ENCODE measurements around the gene CCL7. TPM values are rescaled to one million over a fixed set of nuclear protein-coding genes. Genes with fewer than 3 reads are reported as not detected.

CCL7 gene
- total RNA-seq, 4 donors from 2014 or later, result not detected

GRCh38 chr17:34255841-34256240 lies 14.2 kb upstream of the CCL7 start:
- no peaks in the 10 kb centered on the region for H3K9me3 ChIP-seq
- no peak for DNase-seq (ENCODE audit: low spot score in 2 of 2)
- peak overlapping the region in 3 of 4 donors; percentile 71 to 91 (median 89) for H3K27ac ChIP-seq
- H3K27me3 ChIP-seq, result no peaks in the 10 kb centered on the region
- H3K4me3 ChIP-seq, result peak overlapping the region; percentile 14 to 51 (median 38)
- WGBS, 2 donors, result 78 to 82% methylated on average over 1 of the region's 1 CpG
- H3K36me3 ChIP-seq, result no peaks in the 10 kb centered on the region
- peaks cover 10 to 82% (median 55%) of the 10 kb centered on the region in 4 donors for H3K4me1 ChIP-seq
- TF ChIP-seq POLR2A (IDR thresholded peaks at IDR 0.05), result no peak
- TF ChIP-seq EP300 (IDR thresholded peaks at IDR 0.05), result no peak
- no peak for TF ChIP-seq CTCF (IDR thresholded peaks at IDR 0.05)

- Histone ChIP-seq H3K4me1 (peaks cover 10 to 70% (median 39%) of the 10 kb centered on the region in 4 donors), H3K27me3 (no peaks in the 10 kb centered on the region), H3K36me3 (no peaks in the 10 kb centered on the region), H3K27ac (no peak overlapping the region), H3K9me3 (no peaks in the 10 kb centered on the region), H3K4me3 (no peak overlapping the region)
- no peak for DNase-seq (ENCODE audit: low spot score in 2 of 2)
- no peak for TF ChIP-seq EP300 (IDR thresholded peaks at IDR 0.05)
- TF ChIP-seq CTCF (IDR thresholded peaks at IDR 0.05), result no peak
- no peak for TF ChIP-seq POLR2A (IDR thresholded peaks at IDR 0.05)
- 69 to 75% methylated on average over 5 of the region's 5 CpGs for WGBS, 2 donors
Observed at GRCh38 chr17:34257299-34257985, 12.6 kb upstream of the CCL7 start.

- H3K4me3 ChIP-seq, result no peak overlapping the region
- 86 to 91% methylated on average over 1 of the region's 1 CpG for WGBS, 2 donors
- H3K9me3 ChIP-seq, result no peaks in the 10 kb centered on the region
- H3K27me3 ChIP-seq, result no peaks in the 10 kb centered on the region
- DNase-seq (ENCODE audit: low spot score in 2 of 2), result no peak
- H3K36me3 ChIP-seq, result no peaks in the 10 kb centered on the region
- no peak overlapping the region for H3K27ac ChIP-seq
- no peak for TF ChIP-seq POLR2A (IDR thresholded peaks at IDR 0.05)
- TF ChIP-seq CTCF (IDR thresholded peaks at IDR 0.05), result no peak
- no peak for TF ChIP-seq EP300 (IDR thresholded peaks at IDR 0.05)
- H3K4me1 ChIP-seq, result peaks cover 7 to 64% (median 34%) of the 10 kb centered on the region in 4 donors
Observed at GRCh38 chr17:34257986-34258326, 12.1 kb upstream of the CCL7 start.

- no peak for TF ChIP-seq CTCF (IDR thresholded peaks at IDR 0.05)
- TF ChIP-seq POLR2A (IDR thresholded peaks at IDR 0.05), result no peak
- peak in 1 of 2 donors; percentile 7 for TF ChIP-seq EP300 (IDR thresholded peaks at IDR 0.05)
- no peaks in the 10 kb centered on the region for H3K27me3 ChIP-seq
- no peak overlapping the region for H3K4me3 ChIP-seq
- peak overlapping the region in 2 of 4 donors; percentile 24 to 38 for H3K27ac ChIP-seq
- peaks cover 0 to 53% (median 23%) of the 10 kb centered on the region in 4 donors for H3K4me1 ChIP-seq
- DNase-seq (ENCODE audit: low spot score in 2 of 2), result no peak
- no peaks in the 10 kb centered on the region for H3K36me3 ChIP-seq
- no peaks in the 10 kb centered on the region for H3K9me3 ChIP-seq
Observed at GRCh38 chr17:34259146-34259545, 10.9 kb upstream of the CCL7 start.

DNA sequence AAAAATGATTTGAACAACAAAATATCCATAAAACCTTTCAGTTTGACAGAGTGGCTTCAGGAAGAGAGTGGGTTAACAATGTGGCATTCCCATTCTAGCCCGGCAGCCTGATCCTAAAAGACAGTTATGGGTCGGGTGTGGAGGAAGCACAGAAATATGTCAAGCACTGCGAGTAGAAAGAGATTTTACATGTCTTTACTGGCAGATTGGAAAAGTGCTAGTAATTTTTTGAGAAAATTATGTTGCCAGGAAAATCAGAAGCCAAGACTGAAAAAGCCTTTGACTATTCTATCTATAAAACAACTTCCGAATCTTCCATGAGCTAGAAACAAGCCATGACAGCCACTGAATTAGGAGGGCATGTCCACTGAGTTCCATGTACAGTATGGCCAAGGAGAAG lies 9.2 kb upstream of the CCL7 start:
- Histone ChIP-seq H3K36me3 (no peaks in the 10 kb centered on the region), H3K27ac (no peak overlapping the region), H3K27me3 (no peaks in the 10 kb centered on the region), H3K9me3 (no peaks in the 10 kb centered on the region), H3K4me3 (no peak overlapping the region), H3K4me1 (peaks cover 0 to 35% (median 10%) of the 10 kb centered on the region in 4 donors)
- DNase-seq (ENCODE audit: low spot score in 2 of 2), result no peak
- TF ChIP-seq EP300 (IDR thresholded peaks at IDR 0.05) (no peak), CTCF (IDR thresholded peaks at IDR 0.05) (no peak), POLR2A (IDR thresholded peaks at IDR 0.05) (no peak)
- 33 to 38% methylated on average over 4 of the region's 4 CpGs for WGBS, 2 donors

All from tibial nerve (tissue), 4 donors.